GM18520 (cell line): ENCODE measurements around the gene PCID2.

ENCODE experiments used
- ATAC-seq: cut with Tn5 transposase; IDR thresholded peaks from one replicate; pipeline ENCODE4 v1.9.1; 2021; ENCODE audit not compliant: unreplicated experiment

The PCID2 gene

DNA sequence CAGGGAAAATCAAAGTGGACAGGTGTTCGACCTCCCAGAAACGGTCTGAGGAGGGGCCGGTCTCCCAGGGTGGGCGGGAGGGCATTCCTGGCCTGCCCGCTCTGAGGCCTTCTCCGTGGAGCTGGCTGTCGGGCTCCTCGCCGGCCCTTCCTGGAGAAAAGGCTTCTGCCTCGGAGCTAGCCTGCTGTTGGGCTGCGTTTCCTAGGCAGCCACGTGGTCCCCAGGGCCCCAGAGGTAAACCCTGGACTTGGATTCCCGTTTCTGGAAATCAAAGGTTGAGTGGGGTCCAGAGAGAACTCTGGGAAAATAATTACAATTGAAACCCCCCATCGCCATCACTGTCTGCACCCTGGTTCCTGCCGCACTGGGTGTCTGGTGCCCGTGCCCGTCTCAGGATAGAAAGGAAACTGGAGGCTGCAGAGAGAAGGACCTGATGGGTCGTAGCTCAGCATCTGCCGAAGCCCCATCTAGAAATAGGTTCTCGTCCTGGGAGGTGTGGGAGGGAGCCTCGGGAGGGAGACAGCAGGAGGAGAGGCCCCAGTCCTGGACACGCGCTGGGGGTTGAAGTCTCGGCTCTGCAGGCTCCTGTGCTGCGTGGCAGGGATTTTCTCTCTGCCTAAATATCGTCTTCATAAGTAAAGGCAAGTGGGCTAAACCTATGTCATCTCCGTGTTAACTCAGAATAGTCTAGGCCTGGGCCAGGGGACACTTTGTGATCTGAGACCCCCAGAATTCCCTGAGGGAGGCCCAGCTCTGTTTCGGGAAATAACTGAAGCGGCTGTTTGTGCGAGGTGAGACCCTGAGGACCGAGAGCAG, 57.7 kb downstream of the PCID2 start:
- ATAC-seq: no peak

DNA sequence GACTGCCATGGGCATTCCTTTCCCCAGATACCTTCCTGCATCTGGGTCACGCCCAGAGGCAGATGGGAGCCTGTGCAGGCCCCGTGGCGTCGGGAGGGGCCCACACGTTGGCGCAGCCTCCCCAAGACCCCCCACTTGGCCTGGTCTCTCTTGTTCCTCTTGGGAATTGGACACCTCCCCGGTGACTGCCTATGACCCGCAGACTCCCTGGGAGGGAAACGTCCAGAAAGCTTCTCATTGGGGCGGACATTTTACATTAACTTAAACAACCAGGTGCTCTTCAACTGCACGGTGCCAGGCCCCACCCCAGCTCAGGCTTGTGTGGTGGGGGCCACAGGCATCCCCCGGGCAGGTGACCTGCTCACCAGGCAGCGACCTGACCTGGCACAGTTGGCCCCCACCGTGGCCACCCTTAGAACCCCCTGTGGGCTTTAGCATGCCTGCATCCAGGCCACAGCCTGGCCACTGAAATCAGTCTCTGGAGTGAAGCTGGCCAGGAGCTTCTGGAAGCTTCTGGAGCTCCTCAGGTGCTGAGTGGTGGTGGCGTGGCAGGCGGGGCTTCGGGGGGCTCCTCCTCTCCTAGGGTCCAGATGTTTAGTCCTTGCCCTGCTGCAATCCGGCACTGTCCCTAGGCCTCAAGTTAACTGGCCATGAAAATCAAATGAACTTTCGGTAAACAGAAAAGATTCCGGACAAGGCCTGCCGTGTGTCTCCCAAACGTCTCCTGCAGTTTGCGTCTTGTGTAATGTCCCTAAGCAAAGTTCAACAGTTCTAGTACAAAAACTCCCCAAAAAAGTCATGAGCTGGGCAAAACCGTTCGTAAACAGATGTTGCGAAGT, 58.5 kb downstream of the PCID2 start:
- ATAC-seq: no peak

DNA sequence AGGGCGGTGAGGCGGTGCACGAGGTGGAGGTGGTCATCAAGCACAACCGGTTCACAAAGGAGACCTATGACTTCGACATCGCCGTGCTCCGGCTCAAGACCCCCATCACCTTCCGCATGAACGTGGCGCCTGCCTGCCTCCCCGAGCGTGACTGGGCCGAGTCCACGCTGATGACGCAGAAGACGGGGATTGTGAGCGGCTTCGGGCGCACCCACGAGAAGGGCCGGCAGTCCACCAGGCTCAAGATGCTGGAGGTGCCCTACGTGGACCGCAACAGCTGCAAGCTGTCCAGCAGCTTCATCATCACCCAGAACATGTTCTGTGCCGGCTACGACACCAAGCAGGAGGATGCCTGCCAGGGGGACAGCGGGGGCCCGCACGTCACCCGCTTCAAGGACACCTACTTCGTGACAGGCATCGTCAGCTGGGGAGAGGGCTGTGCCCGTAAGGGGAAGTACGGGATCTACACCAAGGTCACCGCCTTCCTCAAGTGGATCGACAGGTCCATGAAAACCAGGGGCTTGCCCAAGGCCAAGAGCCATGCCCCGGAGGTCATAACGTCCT, 59.4 kb downstream of the PCID2 start:
- no peak for ATAC-seq

DNA sequence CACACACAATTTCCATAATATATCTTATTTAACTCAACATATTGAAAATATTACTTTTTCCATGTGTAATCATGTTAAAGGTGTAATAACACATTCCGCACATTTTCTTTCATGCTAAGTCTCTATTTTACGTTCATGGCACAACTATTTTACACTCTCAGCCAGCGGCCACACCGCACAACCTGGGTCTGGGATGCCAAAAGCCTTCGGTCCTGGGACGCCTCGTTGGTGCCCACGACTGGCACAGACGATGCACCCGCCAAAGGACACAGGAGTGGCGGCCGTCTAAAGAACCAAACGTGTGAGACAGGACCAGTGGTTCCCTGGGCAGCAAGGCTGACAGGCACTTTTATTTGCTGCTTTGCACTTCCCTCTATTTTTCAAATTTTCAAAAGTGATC, 60.1 kb downstream of the PCID2 start:
- no peak for ATAC-seq

DNA sequence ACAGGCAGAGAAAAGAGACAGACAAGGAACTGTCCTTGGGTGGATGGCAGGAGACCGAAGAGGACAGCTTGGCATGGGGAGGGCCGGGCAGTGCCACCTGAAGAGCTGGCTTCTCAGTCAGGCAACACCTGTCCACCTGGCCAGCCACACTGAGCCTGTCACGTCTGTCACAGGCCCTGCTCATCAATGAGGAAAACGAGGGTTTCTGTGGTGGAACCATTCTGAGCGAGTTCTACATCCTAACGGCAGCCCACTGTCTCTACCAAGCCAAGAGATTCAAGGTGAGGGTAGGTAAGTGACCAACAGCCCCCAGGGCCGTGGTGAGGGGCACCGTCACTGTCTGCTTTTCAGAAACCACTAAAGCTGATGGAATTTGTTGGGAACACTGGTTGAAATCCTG, 61.3 kb downstream of the PCID2 start:
- ATAC-seq: no peak

DNA sequence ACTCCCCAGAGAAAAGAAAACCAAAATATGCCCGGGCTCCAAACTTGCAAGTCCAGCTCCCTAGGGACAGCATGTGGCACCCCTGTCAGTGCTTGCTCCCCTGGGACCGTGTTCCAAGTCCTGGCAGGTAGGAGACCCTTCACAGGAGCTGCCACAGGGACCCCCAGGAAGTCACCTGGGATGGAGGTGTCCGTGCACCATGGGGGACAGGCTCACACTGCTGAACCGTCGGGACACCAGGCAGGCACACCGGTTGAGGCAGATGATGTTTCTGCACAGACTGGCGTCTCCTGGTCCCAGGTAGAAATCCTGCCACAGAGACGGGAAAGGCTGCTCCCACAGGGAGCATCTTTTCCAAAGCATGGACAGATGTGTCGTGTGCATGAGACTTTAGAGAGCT, 61.7 kb downstream of the PCID2 start:
- ATAC-seq: no peak

DNA sequence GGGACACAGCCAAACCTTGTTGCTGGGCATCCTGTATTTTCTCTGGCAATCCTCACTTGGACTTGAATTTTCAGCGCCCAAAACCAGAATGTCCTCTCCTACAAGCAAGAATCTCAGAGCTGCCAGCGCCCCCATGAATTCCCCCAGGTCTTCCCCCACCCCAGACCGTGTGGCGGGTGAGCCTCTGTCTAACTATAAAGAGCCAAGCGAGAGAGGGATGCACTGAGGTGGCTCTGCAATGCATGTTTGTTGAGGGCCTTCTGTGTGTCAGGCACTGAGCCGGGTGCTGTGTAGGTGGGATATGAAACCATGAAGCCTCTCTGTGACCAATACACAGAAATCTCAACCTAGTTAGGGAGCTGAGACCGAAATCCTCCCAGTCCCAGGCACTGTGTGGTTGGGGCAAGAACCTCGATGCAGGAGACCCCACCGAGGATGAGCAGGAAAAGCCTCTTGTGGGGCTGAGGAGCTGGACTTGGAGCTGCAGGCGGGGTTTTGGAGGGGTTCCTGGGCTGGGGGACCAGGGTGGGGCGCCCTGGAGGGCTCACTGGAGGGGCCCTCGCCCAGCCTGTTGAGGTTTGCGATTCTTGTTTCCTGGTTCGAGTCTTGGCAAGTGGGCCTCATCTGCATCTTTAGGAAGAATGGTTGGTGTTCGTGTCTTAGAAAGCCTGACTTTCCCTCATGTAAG, 62.4 kb downstream of the PCID2 start:
- no peak for ATAC-seq

DNA sequence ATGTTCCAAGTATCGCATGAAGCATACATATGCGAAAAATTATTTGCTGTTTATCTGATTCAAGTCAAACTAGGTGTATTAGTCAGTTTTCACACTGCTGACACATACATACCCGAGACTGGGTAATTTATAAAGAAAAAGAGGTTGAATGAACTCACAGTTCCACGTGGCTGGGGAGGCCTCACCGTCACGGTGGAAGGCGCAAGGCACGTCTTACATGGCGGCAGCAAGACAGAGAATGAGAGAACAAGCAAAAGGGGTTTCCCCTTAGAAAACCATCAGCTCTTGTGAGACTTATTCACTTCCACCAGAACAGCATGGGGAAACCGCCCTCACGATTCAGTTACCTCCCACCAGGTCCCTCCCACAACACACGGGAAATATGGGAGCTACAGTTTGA, 63.0 kb downstream of the PCID2 start:
- no peak for ATAC-seq

DNA sequence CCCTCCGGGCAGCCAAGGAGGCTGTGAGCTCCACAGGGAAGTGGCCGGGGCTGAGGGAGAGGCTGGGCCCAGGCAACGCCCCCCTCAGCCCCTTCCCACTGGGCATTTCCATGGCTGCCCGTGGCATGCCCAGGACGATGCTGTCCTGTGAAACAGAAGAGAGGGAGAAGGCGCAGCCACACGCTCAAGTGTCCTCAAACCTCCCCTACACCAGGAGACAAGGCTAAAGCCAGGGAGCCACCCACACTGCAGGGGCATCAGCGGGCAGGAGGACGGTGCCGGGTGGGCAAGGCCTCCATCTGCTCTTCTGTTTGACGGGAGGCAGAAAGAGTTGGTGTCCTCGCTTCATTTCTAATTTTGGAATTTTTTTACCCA, 64.2 kb downstream of the PCID2 start:
- ATAC-seq: no peak

DNA sequence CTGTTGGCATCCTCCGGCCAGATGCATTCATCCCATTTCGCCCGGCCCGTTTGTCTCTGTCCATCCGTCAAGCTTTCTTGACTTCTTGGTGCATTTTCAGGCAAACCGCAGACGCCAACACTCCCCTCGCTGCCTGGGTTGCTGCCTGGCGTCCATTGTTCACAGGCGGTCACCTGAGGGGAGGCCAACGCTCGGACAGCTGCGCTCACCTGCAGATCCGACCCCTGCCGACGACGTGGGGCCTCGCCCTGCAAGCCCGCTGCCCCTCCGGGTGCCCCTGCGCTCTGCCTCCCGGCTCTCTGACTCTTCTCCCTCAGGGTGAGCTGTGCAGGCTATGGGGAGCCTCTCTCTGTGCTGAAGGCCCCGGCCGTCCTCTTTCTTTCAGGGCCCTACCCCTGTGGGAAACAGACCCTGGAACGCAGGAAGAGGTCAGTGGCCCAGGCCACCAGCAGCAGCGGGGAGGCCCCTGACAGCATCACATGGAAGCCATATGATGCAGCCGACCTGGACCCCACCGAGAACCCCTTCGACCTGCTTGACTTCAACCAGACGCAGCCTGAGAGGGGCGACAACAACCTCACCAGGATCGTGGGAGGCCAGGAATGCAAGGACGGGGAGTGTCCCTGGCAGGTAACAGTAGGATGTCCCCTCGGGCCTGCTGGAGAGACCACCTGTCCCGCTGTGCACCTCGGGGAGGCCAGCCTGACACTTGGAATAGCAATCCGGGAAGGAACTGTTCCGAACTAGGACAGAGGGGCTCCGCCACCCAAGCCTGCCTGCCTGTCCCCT, 64.8 kb downstream of the PCID2 start:
- ATAC-seq: no peak

DNA sequence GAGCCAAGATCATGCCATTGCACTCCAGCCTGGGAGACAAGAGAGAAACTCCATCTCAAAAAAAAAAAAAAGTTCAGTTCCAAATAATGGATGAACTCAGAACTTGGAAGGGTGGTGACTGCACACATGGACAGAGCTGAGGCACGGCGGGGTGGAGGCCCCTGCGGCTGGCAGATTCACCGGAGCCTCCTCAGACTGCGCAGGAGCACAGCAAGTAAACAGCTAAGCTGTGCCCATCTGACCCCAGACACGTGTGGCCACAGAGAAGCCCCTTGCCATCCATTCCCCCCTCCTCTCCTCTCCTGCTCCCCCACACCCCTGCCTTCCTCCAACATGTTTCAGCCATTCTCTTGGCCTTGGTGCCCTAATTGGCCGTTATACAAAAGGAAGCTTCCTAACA, 65.6 kb downstream of the PCID2 start:
- no peak for ATAC-seq

DNA sequence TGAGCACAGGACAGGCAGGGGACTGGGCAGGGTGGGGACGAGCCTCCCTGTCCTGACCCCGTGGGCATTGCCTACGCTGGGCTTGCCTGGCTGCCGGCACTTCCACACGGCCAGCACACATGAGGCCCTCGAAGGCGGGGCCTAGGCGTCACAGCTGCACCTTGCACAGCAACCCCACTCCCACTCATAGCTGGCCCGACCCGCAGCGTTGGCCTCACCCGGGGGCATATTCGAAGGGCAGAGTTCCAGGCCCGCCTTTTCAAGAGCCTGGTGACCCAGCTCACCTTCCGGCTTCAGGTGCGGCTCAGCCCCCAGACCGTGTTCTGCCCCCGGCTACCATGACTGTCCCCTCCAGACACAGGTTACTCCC, 66.9 kb downstream of the PCID2 start:
- ATAC-seq: no peak

DNA sequence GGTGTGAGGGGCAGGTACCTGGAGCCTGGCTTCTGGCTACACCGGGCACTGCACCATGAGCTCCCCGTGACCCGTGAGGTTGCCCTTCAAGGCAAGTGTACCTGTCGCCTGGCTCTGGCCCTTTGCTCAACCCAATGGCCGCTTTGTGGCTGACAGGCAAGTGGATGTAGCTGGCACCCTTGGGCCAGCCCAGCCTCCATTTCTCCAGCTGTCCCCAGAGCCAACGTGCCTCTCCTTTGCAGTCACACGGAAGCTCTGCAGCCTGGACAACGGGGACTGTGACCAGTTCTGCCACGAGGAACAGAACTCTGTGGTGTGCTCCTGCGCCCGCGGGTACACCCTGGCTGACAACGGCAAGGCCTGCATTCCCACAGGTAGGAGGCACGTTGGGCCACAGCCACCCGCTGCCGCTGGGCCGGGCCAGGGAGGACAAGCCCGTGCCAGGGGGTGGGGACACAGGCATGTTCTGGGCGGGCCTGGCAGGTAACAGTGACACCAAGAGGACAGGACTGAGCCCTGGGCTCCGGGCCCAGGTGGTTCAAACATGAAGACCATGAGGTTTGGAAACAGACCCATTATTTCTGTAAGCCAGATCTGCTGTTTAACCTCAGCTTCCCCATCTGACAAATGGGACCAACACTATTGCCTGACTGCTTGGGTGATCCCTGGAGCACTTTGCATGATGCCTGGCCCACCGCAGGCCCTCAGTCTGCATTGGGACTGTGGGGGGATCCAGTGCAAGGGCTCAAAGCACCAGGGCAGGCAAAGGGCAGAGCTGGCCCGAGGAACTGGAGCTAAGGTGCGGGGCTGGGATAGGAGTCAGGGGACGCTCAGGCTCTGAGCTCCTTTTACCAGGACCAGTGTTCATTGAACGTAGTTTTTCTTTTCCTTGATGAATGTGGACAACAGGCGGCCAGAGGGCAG, 67.5 kb downstream of the PCID2 start:
- no peak for ATAC-seq

DNA sequence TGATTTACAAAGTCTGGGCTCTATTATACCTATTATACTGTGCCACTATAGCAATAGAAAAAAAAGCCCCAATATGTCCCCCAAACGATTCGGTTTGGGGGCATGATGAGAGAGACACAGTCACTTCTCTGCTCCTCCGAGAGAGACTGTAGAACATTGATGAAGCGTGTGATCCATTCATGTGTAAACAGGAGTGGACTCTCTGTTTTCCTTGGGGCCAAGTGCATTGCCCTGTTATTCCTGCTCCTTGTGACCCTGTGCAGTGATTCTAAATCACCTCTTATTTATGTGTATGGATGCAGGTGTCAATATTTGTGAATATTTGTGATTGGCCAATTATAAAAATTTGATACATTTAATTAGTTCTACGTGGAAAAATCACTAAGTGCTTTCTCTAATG, 68.9 kb downstream of the PCID2 start:
- ATAC-seq: no peak

DNA sequence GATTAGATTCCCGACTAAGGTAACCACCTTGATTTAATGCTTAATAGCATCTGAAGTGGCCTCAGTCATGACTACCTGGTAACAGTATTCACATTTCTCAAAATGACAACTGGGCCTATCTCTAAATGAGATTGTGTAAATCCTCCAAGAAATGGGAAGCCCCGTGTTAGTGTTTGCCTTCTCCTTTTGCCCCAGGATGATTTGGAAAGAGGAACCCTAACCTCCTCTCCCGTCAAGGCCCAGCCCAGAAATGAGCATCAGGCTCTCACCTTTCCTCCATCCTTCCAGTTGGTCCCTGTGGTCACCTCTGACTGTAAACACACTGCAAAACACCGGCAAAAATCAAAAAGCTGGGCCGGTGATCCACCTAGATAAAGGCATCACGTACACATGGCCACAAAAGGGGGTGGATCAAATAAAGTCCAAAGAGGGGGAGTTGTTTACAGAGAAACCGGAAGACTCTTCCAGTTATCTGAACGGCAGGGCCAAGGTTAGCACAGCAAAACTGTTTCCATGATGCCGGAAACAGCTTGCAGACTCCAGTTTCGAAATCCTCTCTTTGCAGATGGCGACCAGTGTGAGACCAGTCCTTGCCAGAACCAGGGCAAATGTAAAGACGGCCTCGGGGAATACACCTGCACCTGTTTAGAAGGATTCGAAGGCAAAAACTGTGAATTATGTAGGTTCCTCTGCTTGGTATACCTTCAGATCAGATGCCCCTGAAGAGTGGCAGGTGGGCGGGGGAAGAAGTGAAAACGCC, 69.5 kb downstream of the PCID2 start:
- no peak for ATAC-seq

DNA sequence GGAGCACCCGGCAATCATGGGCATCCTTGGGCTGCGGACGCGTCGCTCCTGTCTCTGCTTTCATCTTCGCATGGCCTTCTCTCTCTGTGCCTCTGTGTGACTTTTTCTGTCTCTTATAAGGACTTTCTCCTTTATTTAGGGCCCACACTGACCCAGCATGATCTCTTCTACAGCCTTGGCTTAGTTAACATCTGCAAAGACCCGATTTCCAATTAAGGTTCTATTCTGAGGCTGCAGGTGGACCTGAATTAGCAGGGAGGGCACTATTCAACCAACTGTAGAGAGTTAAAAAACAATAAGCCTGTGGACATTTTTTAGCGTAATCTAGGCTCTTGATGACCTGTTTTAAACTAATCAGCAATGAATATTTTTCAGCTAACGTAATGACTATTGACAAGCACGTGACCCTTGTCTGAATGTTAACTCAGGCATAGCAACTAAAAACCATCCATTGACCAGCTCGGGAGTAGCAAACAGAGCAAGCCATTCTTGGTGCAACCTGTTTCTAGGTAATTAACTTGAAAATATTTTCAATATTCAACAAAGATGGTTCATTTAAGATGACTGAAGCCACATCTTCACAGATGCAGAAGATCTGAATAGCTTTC, 70.7 kb downstream of the PCID2 start:
- ATAC-seq: no peak

DNA sequence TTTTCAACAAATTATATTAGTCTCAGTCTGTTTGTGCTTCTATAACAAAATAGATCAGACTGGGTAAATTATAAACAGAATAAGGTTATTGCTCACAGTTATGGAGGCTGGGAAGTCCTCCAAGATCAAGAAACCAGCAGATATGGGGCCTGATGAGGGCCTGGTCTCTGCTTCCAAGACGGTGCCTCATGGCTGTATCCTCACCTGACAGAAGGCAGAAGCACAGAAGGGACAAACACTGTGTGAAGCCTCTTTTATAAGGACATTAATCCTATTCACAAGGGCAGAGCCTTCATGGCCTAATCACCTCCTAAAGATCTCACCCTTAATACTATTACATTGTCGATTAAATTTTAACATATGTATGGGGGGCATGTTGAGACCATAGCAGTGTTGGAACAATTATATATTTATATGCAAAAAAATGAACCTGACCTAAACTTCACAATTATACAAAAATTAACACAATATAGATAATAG, 73.1 kb downstream of the PCID2 start:
- ATAC-seq: no peak
